HG03159 (cell line): ENCODE measurements around the gene IP6K3.
A peak's percentile ranks its signal among the peaks of the same experiment; 100 is the strongest.

Source experiments
- ATAC-seq: cut with Tn5 transposase; IDR thresholded peaks from one replicate; pipeline ENCODE4 v1.9.1; 2021; ENCODE audit warnings: mild to moderate bottlenecking, moderate library complexity; ENCODE audit not compliant: unreplicated experiment

IP6K3 gene

GRCh38 chr6:33777398-33778388 is 31.0 kb upstream of the IP6K3 start:
- no peak for ATAC-seq

GRCh38 chr6:33776764-33777163 is 30.1 kb upstream of the IP6K3 start:
- no peak for ATAC-seq

DNA sequence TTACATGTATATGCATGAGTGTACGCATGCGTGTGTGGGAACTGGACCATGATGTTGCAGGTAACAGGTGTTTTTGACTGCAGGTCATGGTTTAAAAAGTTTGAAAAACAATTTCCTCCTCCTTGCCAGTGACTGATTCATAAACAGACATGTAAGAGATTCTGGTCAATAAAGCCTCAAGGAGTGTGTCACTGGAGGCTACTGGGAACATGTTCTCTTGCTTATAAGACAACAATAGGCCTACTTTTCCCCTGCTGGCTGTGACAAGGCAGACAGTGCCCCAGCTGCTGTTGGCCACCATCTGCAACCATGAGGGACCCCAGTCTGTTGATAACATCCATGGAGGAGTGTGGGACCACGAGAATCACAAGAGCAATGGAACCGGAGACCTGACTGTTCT is 29.5 kb upstream of the IP6K3 start:
- no peak for ATAC-seq

GRCh38 chr6:33774774-33775173 is 28.1 kb upstream of the IP6K3 start:
- no peak for ATAC-seq

GRCh38 chr6:33772902-33773472 is 26.3 kb upstream of the IP6K3 start:
- no peak for ATAC-seq

GRCh38 chr6:33772082-33772830 is 25.6 kb upstream of the IP6K3 start:
- no peak for ATAC-seq

- ATAC-seq, result no peak
These were observed 24.7 kb upstream of the IP6K3 start for GRCh38 chr6:33771146-33772081.

DNA sequence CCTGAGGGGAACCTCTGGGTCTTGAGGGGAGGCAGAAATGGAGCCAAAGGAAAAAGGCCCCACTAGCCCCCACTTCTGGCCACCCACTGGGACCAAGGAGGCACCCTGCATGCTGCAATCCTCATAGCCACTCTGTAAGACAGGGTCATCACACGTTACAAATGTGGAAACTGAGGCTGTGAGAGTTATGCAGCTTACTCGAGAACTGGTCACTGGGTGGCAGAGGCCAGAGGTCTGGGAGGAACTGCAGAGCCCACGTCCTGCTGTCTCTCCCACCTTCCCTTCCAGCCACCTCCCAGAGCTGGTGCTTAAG is 24.1 kb upstream of the IP6K3 start:
- ATAC-seq, result no peak

- no peak for ATAC-seq
These were observed 23.6 kb upstream of the IP6K3 start for GRCh38 chr6:33770124-33770832.

GRCh38 chr6:33769248-33769821 is 22.6 kb upstream of the IP6K3 start:
- ATAC-seq, result no peak

DNA sequence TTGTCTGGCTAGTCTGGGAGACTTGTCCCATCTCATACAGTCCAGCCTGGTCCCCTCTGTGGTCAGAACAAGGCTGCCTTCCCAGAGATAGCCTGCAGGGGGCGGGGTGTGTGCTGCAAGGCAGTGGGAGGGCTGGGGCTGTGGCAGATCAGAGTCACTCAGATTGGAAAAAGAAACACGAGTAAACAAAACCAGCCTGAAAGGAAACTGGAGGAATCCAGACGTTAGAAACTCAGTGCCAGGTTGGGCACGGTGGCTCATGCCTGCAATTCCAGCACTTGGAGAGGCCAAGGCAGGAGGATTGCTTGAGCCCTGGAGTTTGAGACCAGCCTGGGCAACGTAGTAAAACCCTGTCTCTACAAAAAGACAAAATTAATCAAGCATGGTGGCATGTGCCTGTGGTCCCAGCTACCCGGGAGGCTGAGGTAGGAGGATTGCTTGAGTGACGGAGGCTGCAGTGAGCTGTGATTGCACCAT is 22.0 kb upstream of the IP6K3 start:
- ATAC-seq, result peak; percentile 74

DNA sequence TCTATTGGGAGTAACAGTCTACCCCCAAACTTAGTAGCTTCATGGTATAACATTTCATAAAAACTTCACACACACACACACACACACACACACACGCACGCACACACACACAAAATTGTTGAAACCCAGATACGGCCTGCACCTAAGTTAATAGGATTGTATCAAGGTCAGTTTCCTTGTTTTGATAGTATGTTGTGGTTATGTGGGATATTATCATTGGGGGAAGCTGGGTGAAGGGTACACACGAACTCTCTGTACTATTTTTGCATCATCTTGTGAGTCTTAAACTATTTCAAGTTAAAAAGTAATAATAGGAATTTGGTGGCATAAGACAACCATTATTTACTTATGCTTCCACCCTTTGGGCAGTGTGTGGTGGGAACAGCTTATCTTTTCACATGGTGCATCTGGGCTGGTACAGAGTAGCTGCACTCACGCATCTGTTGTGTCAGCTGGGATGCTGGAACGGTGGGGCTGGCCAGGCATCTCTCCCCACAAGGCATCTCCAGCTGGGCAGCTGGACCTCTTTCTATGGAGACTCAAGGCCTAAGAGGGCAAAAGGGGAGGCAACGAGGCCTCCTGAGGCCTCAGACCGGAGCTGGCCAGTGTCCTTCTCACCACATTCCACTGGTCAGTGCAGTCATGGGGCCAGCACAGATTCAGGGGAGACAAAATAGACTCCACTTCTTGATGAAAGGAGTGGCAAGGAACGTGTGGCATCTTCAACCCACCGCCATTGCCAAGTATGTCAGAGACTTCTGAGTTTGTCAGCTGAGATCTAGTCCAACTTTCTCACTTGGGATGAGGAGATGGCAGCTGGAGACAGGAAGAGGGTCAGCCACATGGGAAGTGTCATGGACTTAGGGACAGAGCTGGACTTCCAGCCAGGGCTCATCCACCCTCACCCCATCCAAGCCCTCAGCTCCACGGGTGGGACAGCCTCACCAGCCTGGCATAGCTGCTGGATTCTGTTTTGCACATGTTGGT is 20.5 kb upstream of the IP6K3 start:
- ATAC-seq, result no peak

DNA sequence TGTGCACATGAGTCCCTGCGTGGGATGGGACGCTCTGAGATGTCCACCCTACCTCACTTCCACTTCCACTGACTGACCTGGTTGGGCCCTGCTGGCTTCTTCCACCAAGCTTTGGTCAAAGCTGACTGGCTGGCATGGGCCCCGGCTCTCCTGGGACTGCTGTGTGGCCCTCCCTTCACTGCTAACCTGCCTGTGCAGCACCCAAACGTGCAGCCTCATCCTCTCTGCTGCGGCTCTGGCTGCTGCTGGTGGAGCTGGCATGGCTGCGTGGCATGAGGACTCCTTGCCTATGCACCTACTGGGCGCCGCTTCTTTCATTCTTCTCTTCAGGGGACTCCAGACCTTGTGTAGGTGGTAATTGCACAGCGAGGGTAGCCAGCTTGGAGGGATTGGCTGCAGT is 18.7 kb upstream of the IP6K3 start:
- no peak for ATAC-seq

DNA sequence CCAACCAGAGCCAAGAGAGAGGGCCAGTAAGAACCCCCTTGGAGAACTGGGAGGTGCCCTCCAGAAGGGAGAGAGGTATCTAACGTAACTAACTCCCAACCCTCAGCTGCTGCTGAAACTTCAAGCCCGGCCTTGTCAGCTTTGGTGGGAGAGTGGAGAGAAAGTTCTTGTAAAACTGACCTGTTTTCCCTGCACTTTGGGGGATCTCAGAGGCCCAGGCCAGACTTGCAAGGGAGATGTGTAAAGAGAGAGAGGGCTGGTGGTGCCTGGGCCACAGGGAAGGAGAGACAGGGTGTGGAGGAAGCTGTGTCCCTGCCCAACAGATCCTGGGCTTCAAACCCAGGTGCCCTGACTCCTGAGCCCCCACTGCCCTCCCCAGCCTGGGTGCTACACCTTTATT is 17.3 kb upstream of the IP6K3 start:
- no peak for ATAC-seq

DNA sequence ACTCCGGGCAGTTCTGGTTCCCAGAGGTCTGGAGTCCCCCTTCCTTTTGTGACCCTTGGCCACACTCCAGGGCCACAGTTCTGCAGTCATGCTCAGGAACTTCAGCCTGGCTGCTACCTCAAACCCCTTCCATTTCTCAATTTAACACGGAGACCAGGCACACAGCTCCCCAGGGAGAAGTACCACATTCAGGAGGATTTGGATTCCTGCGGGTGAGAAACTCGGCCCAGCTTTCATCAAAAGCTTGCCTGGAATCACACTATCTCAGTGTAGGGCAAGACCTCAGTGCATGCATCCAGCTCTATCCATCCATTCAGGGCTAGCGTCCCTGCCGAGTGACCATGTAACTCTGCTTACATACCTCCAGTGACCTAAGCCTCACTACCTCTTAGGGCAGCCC is 16.8 kb upstream of the IP6K3 start:
- no peak for ATAC-seq

GRCh38 chr6:33762713-33763112 is 16.0 kb upstream of the IP6K3 start:
- ATAC-seq, result no peak

- no peak for ATAC-seq
These were observed 15.4 kb upstream of the IP6K3 start for GRCh38 chr6:33761922-33762629.

GRCh38 chr6:33761581-33761921 is 14.8 kb upstream of the IP6K3 start:
- ATAC-seq, result no peak
